ENCODE results near the gene JMJD1C. TPM values are rescaled to one million over a fixed set of nuclear protein-coding genes. Genes with fewer than 3 reads are reported as not detected.

Gene JMJD1C
- total RNA-seq, 1 donor from 2014 or later = 62.6 TPM

DNA sequence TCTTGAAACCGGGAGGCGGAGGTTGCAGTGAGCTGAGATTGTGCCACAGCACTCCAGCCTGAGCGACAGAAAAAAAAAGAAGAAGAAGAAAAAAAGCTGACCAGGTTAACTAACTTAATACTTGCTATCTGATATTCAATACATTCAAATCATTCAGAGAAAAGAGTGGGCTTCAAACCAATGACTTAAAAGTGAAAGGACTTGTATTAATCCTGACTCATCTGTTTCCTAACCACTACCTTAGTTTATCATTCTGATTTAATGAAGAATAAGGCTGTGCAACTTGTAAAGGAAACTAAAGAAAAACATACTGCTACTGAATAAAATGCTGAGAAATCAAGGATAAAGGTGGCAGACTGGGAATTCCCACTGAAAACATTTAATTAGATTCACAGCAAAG lies 204.3 kb downstream of the JMJD1C start:
- TF ChIP-seq, protein P1, sequence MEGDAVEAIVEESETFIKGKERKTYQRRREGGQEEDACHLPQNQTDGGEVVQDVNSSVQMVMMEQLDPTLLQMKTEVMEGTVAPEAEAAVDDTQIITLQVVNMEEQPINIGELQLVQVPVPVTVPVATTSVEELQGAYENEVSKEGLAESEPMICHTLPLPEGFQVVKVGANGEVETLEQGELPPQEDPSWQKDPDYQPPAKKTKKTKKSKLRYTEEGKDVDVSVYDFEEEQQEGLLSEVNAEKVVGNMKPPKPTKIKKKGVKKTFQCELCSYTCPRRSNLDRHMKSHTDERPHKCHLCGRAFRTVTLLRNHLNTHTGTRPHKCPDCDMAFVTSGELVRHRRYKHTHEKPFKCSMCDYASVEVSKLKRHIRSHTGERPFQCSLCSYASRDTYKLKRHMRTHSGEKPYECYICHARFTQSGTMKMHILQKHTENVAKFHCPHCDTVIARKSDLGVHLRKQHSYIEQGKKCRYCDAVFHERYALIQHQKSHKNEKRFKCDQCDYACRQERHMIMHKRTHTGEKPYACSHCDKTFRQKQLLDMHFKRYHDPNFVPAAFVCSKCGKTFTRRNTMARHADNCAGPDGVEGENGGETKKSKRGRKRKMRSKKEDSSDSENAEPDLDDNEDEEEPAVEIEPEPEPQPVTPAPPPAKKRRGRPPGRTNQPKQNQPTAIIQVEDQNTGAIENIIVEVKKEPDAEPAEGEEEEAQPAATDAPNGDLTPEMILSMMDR (conservative IDR thresholded peaks at IDR 0.05) = no peak
- Mint-ChIP-seq H3K27me3 (no peaks in the 10 kb centered on the region), H3K27ac (no peak overlapping the region), H3K4me1 (ENCODE audit: unreplicated experiment) (peaks cover 26% of the 10 kb centered on the region), H3K4me3 (no peak overlapping the region), H3K36me3 (peaks cover 26% of the 10 kb centered on the region), H3K9me3 (no peaks in the 10 kb centered on the region)
- DNase-seq (ENCODE audit: extremely low spot score, unreplicated experiment) = no peak

DNA sequence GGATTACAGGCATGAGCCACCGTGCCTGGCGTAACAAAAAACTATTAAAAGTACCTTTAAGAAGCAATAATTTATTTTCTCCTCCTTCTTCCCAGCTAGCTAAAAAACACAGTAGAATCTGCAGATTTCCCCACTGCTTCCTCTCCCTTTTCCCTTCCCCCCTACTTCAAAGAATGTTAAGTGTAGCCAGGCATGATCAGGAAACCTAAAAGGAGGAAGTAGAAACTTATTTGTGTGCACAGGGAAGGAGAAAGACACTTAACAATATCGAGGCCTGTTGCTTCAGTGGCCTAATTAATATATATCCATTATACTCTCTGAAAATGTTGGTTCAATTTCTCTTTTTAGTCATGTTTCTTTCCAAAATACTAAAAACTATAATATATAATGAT lies 204.9 kb downstream of the JMJD1C start:
- H3K4me3 Mint-ChIP-seq = peak overlapping the region; percentile 58
- no peaks in the 10 kb centered on the region for H3K27me3 Mint-ChIP-seq
- no peak for DNase-seq (ENCODE audit: extremely low spot score, unreplicated experiment)
- H3K9me3 Mint-ChIP-seq = no peaks in the 10 kb centered on the region
- TF ChIP-seq, protein P1 (conservative IDR thresholded peaks at IDR 0.05) = no peak
- H3K4me1 Mint-ChIP-seq (ENCODE audit: unreplicated experiment) = peaks cover 26% of the 10 kb centered on the region
- H3K27ac Mint-ChIP-seq = peak overlapping the region; percentile 60
- H3K36me3 Mint-ChIP-seq = peaks cover 28% of the 10 kb centered on the region

DNA sequence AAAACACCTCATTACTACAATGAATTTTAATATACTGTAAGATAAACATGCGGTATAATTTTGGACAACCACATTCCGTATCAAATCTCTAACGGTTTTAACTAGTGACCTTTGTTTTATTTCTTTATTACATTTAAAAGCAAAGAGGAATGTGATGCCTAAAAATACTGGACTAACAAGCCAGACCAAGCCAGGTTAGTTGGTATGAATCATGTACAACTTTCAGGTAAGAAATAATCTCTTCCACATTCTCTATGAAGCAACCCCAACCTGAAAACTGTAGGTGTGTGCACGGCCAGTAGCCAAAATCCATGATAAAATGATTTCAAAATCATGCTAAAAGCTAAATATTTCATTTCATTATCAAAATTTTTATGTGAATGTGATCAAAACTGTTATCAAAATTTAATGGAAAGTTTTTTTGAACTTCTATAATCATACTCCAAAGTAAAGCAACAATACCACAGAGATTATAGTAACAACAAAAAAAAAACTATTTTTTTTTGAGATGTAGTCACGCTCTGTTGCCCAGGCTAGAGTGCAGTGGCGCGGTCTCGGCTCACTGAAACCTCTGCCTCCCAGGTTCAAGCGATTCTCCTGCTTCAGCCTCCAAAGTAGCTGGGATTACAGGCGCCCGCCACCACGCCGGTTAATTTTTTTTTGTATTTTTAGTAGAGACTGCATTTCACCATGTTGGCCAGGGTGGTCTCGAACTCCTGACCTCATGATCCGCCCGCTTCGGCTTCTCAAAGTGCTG lies 205.5 kb downstream of the JMJD1C start:
- Mint-ChIP-seq H3K27ac (peak overlapping the region; percentile 60), H3K9me3 (no peaks in the 10 kb centered on the region), H3K4me1 (ENCODE audit: unreplicated experiment) (peaks cover 24% of the 10 kb centered on the region), H3K4me3 (no peak overlapping the region), H3K27me3 (no peaks in the 10 kb centered on the region), H3K36me3 (peaks cover 28% of the 10 kb centered on the region)
- TF ChIP-seq, protein P1 (conservative IDR thresholded peaks at IDR 0.05) = no peak
- no peak for DNase-seq (ENCODE audit: extremely low spot score, unreplicated experiment)

DNA sequence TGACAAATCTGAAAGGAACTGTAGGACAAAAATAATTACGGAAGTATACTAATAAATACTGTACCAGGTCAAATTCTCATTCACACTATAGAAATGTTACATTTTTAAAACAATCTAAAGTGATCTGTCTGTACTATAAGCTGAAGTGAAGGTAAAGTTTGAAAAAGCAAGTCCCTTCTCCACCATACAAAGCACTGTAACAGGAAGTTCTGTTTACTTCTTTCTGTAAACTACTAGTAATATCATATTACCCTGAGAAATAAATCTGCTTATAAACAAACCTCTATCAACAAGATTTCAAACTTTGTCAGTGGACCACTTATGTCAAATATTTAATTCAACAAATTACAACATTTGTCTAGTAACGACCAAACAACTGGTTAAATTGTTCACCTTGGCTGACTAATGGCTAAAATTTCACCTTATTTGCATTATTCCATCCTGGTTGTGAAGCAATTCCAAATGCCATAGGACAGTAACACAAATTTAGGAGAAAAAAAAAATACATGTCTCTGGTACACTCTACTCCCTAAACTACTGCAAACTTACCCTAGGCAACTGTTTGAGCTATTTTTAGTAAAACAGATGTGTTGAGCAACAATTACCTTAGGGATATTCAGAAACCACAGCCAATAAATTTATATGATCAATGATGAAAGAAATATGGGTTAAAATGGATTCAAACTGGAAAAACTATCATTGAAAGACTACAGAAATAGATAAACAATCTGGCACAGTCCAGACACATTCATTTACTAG lies 206.7 kb downstream of the JMJD1C start:
- TF ChIP-seq, protein P1 (conservative IDR thresholded peaks at IDR 0.05) = no peak
- Mint-ChIP-seq H3K9me3 (no peaks in the 10 kb centered on the region), H3K27me3 (no peaks in the 10 kb centered on the region), H3K36me3 (peaks cover 28% of the 10 kb centered on the region), H3K27ac (no peak overlapping the region), H3K4me3 (no peak overlapping the region), H3K4me1 (ENCODE audit: unreplicated experiment) (peaks cover 21% of the 10 kb centered on the region)
- DNase-seq (ENCODE audit: extremely low spot score, unreplicated experiment) = no peak

- no peak for DNase-seq (ENCODE audit: extremely low spot score, unreplicated experiment)
- Mint-ChIP-seq H3K9me3 (peaks cover 4% of the 10 kb centered on the region), H3K4me3 (no peak overlapping the region), H3K27ac (no peak overlapping the region), H3K36me3 (peaks cover 32% of the 10 kb centered on the region), H3K27me3 (no peaks in the 10 kb centered on the region), H3K4me1 (ENCODE audit: unreplicated experiment) (peaks cover 25% of the 10 kb centered on the region)
- TF ChIP-seq, protein P1 (conservative IDR thresholded peaks at IDR 0.05) = no peak
Measured at GRCh38 chr10:63257778-63258177, 208.0 kb downstream of the JMJD1C start.
